HUES6 (cell line): Measurements from ENCODE around the gene RSPO4.

Source experiments
- H3K27ac ChIP-seq: 2 replicates; pipeline ENCODE4 v1.7.0; 2013; ENCODE audit warnings: low read depth, mild to moderate bottlenecking, low read length, inconsistent platforms
- H3K27me3 ChIP-seq: 2 replicates; pipeline ENCODE4 v1.6.1; 2013; ENCODE audit warnings: low read length; ENCODE audit not compliant: control insufficient read depth, insufficient read depth
- H3K36me3 ChIP-seq: 2 replicates; pipeline ENCODE4 v1.6.1; 2013; ENCODE audit warnings: low read length; ENCODE audit not compliant: control insufficient read depth, insufficient read depth
- H3K4me1 ChIP-seq: 2 replicates; pipeline ENCODE4 v1.6.1; 2013; ENCODE audit warnings: low read length; ENCODE audit not compliant: control insufficient read depth, insufficient read depth
- H3K4me3 ChIP-seq: 2 replicates; pipeline ENCODE4 v1.5.1; 2013; ENCODE audit warnings: low read depth, low read length
- H3K9ac ChIP-seq: one replicate; pipeline ENCODE4 v1.6.1; 2013; ENCODE audit warnings: mild to moderate bottlenecking, low read length
- H3K9me3 ChIP-seq: 2 replicates; pipeline ENCODE4 v1.6.1; 2013; ENCODE audit warnings: low read depth, low read length; ENCODE audit not compliant: control insufficient read depth, insufficient read depth

Gene RSPO4

GRCh38 chr20:1022871-1023270 is 20.8 kb upstream of the RSPO4 start:
- Histone ChIP-seq H3K27me3 (no peaks in the 10 kb centered on the region; the same call in 1 of the 2 replicates), H3K4me3 (no peak overlapping the region), H3K9ac (no peak overlapping the region), H3K27ac (no peak overlapping the region), H3K9me3 (no peaks in the 10 kb centered on the region), H3K4me1 (no peaks in the 10 kb centered on the region), H3K36me3 (no peaks in the 10 kb centered on the region)

- Histone ChIP-seq H3K9ac (no peak overlapping the region), H3K27me3 (no peaks in the 10 kb centered on the region; the same call in 1 of the 2 replicates), H3K4me1 (no peaks in the 10 kb centered on the region), H3K4me3 (no peak overlapping the region), H3K27ac (no peak overlapping the region), H3K36me3 (no peaks in the 10 kb centered on the region), H3K9me3 (no peaks in the 10 kb centered on the region)
Observed at GRCh38 chr20:1020614-1021013, 18.5 kb upstream of the RSPO4 start.

- Histone ChIP-seq H3K36me3 (no peaks in the 10 kb centered on the region), H3K4me3 (no peak overlapping the region), H3K9ac (no peak overlapping the region), H3K27me3 (no peaks in the 10 kb centered on the region; the same call in 1 of the 2 replicates), H3K9me3 (no peaks in the 10 kb centered on the region), H3K4me1 (no peaks in the 10 kb centered on the region), H3K27ac (no peak overlapping the region)
Observed at GRCh38 chr20:1019344-1019743, 17.2 kb upstream of the RSPO4 start.

- H3K4me1 ChIP-seq = peaks cover under 1% of the 10 kb centered on the region; the same call in 1 of the 2 replicates
- no peak overlapping the region for H3K4me3 ChIP-seq
- H3K9ac ChIP-seq = no peak overlapping the region
- no peak overlapping the region for H3K27ac ChIP-seq
- no peaks in the 10 kb centered on the region for H3K36me3 ChIP-seq
- H3K27me3 ChIP-seq = no peaks in the 10 kb centered on the region; the same call in 1 of the 2 replicates
- H3K9me3 ChIP-seq = no peaks in the 10 kb centered on the region
Observed at GRCh38 chr20:1017677-1018076, 15.6 kb upstream of the RSPO4 start.

- Histone ChIP-seq H3K9me3 (no peaks in the 10 kb centered on the region), H3K9ac (no peak overlapping the region), H3K27me3 (no peaks in the 10 kb centered on the region; the same call in 1 of the 2 replicates), H3K36me3 (no peaks in the 10 kb centered on the region), H3K4me3 (no peak overlapping the region), H3K27ac (no peak overlapping the region), H3K4me1 (peaks cover 4% of the 10 kb centered on the region; the same call in 1 of the 2 replicates)
Observed at GRCh38 chr20:1015181-1015580, 13.1 kb upstream of the RSPO4 start.

GRCh38 chr20:1014471-1014870 is 12.4 kb upstream of the RSPO4 start:
- Histone ChIP-seq H3K9me3 (no peaks in the 10 kb centered on the region), H3K27me3 (no peaks in the 10 kb centered on the region), H3K4me1 (peaks cover 4% of the 10 kb centered on the region; the same call in 1 of the 2 replicates), H3K36me3 (no peaks in the 10 kb centered on the region), H3K4me3 (no peak overlapping the region), H3K27ac (no peak overlapping the region), H3K9ac (no peak overlapping the region)

GRCh38 chr20:1013566-1014340 is 11.6 kb upstream of the RSPO4 start:
- no peaks in the 10 kb centered on the region for H3K36me3 ChIP-seq
- peaks cover 4% of the 10 kb centered on the region; the same call in 1 of the 2 replicates for H3K4me1 ChIP-seq
- no peak overlapping the region for H3K9ac ChIP-seq
- no peaks in the 10 kb centered on the region for H3K27me3 ChIP-seq
- no peaks in the 10 kb centered on the region for H3K9me3 ChIP-seq
- H3K4me3 ChIP-seq = no peak overlapping the region
- no peak overlapping the region for H3K27ac ChIP-seq

- Histone ChIP-seq H3K27ac (no peak overlapping the region), H3K27me3 (no peaks in the 10 kb centered on the region), H3K9me3 (no peaks in the 10 kb centered on the region), H3K4me3 (no peak overlapping the region), H3K9ac (no peak overlapping the region), H3K36me3 (no peaks in the 10 kb centered on the region), H3K4me1 (peaks cover 4% of the 10 kb centered on the region; the same call in 1 of the 2 replicates)
Observed at GRCh38 chr20:1012359-1013168, 10.5 kb upstream of the RSPO4 start.

- Histone ChIP-seq H3K27me3 (no peaks in the 10 kb centered on the region), H3K4me1 (peaks cover 4% of the 10 kb centered on the region; the same call in 1 of the 2 replicates), H3K9ac (no peak overlapping the region), H3K4me3 (no peak overlapping the region), H3K27ac (no peak overlapping the region), H3K9me3 (no peaks in the 10 kb centered on the region), H3K36me3 (no peaks in the 10 kb centered on the region)
Observed at GRCh38 chr20:1010659-1011058, 8.5 kb upstream of the RSPO4 start.

- peaks cover 11% of the 10 kb centered on the region; the same call in 1 of the 2 replicates for H3K4me1 ChIP-seq
- H3K9me3 ChIP-seq = no peaks in the 10 kb centered on the region
- H3K27ac ChIP-seq = no peak overlapping the region
- H3K27me3 ChIP-seq = peaks cover 26% of the 10 kb centered on the region
- H3K4me3 ChIP-seq = no peak overlapping the region
- H3K9ac ChIP-seq = no peak overlapping the region
- no peaks in the 10 kb centered on the region for H3K36me3 ChIP-seq
Observed at GRCh38 chr20:1005452-1006027, 3.4 kb upstream of the RSPO4 start.
